Measurements from ENCODE around the gene TMEM239.

Gene TMEM239

DNA sequence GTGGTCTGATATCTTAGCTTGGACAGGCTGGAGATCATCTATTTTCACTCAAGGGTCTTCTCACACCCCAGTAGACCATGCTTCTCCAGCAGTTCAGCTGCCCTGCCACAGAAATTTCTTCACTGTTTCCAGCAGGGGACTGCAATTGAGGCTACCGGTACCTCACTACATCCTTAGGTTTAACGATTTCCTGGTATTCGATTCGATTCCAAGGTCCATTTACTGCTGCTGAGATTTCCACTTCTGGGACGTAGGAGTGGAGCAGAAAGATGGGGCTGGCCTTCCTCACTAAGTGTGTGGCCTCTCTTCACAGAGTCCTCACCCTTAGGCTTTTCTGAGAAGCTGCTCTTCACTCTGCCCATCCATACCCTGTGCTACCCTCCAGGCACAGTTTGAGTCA lies 30.5 kb downstream of the TMEM239 start:
- no peak for DNase-seq (ENCODE audit: low read depth, low spot score)

DNA sequence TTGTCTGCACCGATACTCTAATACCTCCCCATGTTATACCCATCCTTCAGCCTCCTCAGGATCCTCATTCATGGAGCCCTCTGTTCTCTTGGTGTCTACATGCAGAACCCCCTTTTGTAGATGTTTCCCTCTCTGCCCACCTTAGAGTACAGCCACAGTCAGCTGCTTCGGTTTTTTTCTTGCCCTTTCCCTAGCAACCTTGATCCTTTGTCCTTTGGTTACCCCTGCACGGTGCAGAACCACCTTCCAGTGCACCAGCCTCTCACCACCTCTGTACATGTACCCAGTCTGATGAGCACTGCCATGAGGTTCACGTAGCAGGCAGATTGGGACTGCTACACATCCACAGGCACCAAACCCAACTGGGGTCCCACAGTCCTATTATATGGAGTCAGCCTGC lies 31.6 kb downstream of the TMEM239 start:
- DNase-seq (ENCODE audit: low read depth, low spot score), result no peak

DNA sequence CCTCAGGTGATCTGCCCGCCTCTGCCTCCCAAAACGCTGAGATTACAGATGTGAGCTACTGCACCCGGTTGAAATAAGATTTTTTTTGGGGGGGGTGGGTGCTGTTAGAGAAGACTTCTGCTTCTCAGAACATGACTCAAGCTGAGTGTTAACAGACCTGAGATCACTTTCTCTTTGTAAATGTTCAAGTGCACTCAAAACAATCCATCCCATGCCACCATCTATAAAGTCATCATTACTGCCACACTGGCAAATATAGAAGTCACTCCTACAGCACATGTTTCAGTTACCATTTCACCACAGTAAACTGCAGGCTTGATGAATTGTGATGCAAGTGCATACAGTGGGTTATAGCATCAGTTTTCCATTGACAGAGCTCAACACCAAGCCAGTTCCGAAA lies 33.4 kb downstream of the TMEM239 start:
- no peak for DNase-seq (ENCODE audit: low read depth, low spot score)

DNA sequence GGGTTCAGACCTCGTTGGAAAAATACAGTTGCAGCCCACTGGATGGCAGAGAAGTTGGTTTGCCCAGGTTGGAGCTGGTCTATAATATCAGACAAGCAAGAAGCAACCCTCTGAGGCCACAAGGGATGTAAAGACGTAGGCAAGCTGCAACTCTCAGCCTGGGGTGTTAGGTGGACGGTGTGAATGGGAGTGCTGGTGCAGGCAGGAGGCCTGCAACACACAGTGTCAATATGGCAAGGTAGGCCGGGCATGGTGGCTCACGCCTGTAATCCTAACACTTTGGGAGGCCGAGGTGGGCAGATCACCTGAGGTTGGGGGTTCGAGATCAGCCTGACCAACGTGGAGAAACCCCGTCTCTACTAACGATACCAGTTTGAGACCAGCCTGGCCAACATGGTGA lies 34.9 kb downstream of the TMEM239 start:
- DNase-seq (ENCODE audit: low read depth, low spot score), result no peak

DNA sequence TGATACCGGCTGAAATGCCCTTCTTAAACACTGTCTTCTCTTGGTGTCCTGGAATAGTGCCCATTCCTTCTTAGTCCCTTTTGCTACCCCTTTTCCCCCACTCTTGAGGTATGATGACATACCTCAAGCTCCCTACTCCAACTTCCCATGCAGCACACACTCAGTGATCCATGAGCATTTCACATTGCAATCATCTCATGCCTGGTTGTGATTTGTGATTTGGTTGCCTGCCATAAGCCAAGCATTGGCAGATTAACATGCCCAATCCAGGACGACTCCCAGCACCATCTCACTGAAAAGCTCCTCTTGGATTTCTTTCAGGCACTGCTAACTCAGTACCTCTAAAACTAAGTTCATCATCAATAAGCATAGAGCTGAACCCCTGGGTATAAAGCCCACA lies 42.4 kb downstream of the TMEM239 start:
- no peak for DNase-seq (ENCODE audit: low read depth, low spot score)

DNA sequence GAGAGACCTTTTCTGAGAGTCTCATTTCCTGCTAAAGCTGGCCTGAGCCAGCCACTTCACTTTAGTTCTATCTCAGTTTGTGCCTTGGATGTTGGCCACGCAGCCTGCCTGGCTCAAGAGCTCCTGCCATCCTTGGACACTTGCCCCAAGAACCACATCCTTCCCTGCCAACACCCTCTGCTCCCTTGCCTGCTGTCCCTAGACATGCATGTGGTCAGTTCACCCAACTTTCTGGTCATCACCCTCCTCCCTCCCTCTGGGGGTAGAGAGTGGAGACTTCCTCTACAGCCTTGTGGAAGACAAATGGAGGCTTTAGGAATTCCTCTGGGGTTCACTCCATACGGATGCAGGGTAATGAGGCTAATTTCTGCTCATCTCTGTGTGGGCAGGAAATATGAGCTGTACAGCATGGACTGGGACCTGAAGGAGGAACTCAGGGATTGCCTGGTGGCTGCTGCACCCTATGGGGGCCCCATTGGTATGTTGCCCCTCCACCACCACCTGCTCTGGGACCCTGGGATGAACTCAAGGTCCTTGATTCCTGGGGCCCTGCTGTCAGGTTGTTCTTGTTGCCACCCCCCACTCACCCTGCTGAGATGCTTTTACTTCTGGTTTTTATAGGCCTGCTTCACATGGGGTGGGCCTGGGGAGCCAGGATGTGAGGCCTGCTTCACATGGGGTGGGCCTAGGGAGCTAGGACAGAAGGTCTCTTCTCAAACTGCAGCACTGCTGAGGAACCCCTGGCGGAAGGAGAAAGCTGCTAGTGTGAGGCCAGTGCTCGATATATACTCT lies 43.4 kb downstream of the TMEM239 start:
- no peak for DNase-seq (ENCODE audit: low read depth, low spot score)

DNA sequence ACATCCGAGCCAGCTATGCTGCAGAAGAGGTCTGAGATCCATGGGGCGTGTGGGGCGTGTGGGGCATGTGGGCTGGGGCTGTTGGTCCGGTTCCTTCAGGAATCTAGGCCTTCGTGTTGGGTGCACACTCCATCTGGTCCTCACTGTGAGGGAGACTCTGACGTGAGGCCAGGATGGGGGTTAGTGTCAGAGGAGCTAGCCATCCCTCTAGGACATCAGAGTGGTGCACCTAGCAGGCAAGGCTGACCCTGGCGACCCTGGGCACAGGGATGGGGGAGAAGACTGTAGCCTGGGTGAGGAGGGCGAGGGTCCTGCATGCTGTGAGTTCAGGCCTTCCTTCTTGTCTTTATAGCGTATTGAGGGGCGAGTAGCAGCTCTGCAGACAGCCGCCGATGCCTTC lies 48.5 kb downstream of the TMEM239 start:
- no peak for DNase-seq (ENCODE audit: low read depth, low spot score)

DNA sequence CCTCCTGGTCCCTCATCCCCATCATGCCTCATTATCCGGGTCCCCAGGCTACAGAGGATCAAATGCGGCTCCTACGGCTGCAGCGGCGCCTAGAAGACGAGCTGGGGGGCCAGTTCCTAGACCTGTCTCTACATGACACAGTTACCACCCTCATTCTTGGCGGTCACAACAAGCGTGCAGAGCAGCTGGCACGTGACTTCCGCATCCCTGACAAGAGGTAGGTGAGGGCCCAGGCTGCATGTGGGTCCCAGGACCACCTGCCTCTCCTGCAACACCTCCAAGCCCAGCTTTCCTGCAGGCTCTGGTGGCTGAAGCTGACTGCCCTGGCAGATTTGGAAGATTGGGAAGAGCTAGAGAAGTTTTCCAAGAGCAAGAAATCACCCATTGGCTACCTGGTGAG lies 48.9 kb downstream of the TMEM239 start:
- DNase-seq (ENCODE audit: low read depth, low spot score), result no peak

DNA sequence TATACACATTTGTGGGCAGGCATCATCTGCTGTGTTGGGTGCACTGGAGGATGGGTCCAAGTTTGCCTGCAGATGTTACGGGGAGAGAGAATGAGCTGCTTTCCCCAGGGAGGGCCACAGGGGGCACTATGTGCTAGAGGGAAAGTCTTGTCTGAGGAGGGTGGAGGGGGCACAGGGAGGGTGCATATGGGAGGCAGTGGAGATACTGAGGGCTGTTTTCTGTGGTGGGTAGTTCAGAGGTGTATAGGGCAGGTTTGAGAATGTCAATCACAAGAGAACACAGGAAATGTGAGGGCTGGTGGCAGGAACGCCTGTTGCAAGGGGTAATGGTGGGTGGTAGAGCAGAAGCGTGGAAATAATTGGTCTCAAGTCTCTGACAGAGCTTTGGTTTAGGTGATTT lies 49.5 kb downstream of the TMEM239 start:
- DNase-seq (ENCODE audit: low read depth, low spot score), result no peak

DNA sequence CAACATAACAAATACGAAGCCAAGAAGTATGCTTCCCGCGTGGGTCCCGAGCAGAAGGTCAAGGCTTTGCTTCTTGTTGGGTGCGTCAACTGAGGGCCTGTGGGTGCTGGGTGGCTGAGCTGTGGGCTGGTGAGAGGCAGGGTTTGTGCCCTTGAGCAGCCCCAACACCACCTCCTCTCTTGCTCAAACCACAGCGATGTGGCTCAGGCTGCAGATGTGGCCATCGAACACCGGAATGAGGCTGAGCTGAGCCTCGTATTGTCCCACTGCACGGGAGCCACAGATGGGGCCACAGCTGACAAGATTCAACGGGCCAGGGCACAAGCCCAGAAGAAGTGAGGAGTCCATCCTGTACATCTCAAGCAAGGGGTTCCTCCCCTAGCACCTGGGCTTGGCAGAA lies 50.1 kb downstream of the TMEM239 start:
- no peak for DNase-seq (ENCODE audit: low read depth, low spot score)

DNA sequence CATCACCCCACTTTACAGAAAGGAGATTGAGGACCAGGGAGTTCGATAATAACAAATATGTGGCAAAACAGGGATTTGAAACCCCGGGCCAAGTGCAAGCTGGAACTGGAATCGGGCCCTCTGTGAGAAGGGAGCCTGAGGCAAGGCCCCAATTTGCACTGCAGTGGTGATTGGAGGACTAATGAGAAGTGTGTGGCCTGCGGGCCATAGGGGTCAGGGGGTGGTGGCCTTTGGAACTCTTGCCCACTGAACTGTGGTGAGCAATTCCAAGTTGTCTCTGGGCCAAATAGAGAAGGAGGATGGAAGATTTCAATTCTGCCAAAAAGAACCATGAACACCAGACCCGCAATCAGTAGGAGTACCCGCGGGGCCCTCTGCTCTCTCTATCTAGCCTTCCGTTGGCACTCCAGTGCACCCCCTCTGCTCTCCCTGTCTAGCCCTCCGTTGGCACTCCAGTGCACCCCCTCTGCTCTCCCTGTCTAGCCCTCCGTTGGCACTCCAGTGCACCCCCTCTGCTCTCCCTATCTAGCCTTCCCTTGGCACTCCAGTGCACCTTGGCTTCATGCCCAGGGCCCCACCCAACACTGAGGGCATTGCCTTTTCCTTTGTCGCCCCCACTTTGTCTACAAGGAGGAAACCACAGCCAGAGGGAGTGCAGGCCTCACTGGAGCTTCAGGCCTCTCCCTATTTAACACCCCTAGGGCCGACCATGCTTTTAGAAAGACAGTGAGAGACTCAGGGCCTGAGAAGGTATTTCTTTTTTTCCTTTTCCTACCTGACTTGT lies 51.1 kb downstream of the TMEM239 start:
- no peak for DNase-seq (ENCODE audit: low read depth, low spot score)

All from smooth muscle cell of the brain vasculature (primary cell).